GM18873 (cell line): ENCODE data around the gene GPR85.
"Not testable (repeated sequence)": the region's sequence is repeated elsewhere in the genome, so short reads cannot be mapped to it uniquely, and the experiment has no call there.

Experiments used
- ATAC-seq: cut with Tn5 transposase; IDR thresholded peaks from one replicate; pipeline ENCODE4 v1.9.1; 2021; ENCODE audit warnings: mild to moderate bottlenecking, moderate library complexity, moderate number of reproducible peaks; ENCODE audit not compliant: unreplicated experiment, low FRiP score

GPR85 gene

GRCh38 chr7:113086431-113086888 lies at the start of gene GPR85:
Gene GPR85, minus strand, starts transcription at chr7:113086827. Its CDS starts 2,106 bp downstream, at chr7:113084721.
- ATAC-seq, result no peak

GRCh38 chr7:113134025-113134424 lies 47.4 kb upstream of the GPR85 start:
- ATAC-seq, result no peak

GRCh38 chr7:113131367-113131766 lies 44.7 kb upstream of the GPR85 start:
- no peak for ATAC-seq

GRCh38 chr7:113128031-113128430 lies 41.4 kb upstream of the GPR85 start:
- no peak for ATAC-seq

GRCh38 chr7:113125728-113126127 lies 39.1 kb upstream of the GPR85 start:
- no peak for ATAC-seq

GRCh38 chr7:113122744-113123143 lies 36.1 kb upstream of the GPR85 start:
- no peak for ATAC-seq

- ATAC-seq, result no peak
Measured at GRCh38 chr7:113120647-113121046, 34.0 kb upstream of the GPR85 start.

GRCh38 chr7:113119429-113119828 lies 32.8 kb upstream of the GPR85 start:
- ATAC-seq, result no peak

GRCh38 chr7:113118074-113118959 lies 31.7 kb upstream of the GPR85 start, which contains the start of gene SMIM30:
Gene SMIM30, minus strand, starts transcription at chr7:113118554. Its CDS starts 976 bp downstream, at chr7:113117578.
- ATAC-seq, result peak; percentile 100

- not testable (repeated sequence) for ATAC-seq
Measured at GRCh38 chr7:113117374-113117774, 30.7 kb upstream of the GPR85 start.

- ATAC-seq, result peak; percentile 26
Measured at GRCh38 chr7:113113912-113114311, 27.3 kb upstream of the GPR85 start.

- no peak for ATAC-seq
Measured at GRCh38 chr7:113109718-113110117, 23.1 kb upstream of the GPR85 start.

GRCh38 chr7:113100121-113100603 lies 13.5 kb upstream of the GPR85 start:
- no peak for ATAC-seq

- no peak for ATAC-seq
Measured at GRCh38 chr7:113099284-113099919, 12.8 kb upstream of the GPR85 start.

GRCh38 chr7:113094517-113095249 lies 8.1 kb upstream of the GPR85 start:
- no peak for ATAC-seq

GRCh38 chr7:113093561-113093960 lies 6.9 kb upstream of the GPR85 start:
- no peak for ATAC-seq

GRCh38 chr7:113092762-113093161 lies 6.1 kb upstream of the GPR85 start:
- ATAC-seq, result no peak

- ATAC-seq, result no peak
Measured at GRCh38 chr7:113087071-113087998, 708 bp upstream of the GPR85 start.

GRCh38 chr7:113085781-113086390 lies 741 bp downstream of the GPR85 start:
- ATAC-seq, result no peak
